GM19455 (cell line): Measurements from ENCODE around the gene MTMR3.
"Not testable (repeated sequence)": the region's sequence is repeated elsewhere in the genome, so short reads cannot be mapped to it uniquely, and the experiment has no call there.

Source experiments
- ATAC-seq: cut with Tn5 transposase; IDR thresholded peaks from one replicate; pipeline ENCODE4 v1.9.1; 2021; ENCODE audit not compliant: unreplicated experiment

Gene MTMR3

GRCh38 chr22:29883045-29883774 lies at the start of gene MTMR3:
TSS of gene MTMR3 (plus strand) at chr22:29883174. CDS start at chr22:29971060, 87,886 bp downstream.
- ATAC-seq: peak; percentile 75

DNA sequence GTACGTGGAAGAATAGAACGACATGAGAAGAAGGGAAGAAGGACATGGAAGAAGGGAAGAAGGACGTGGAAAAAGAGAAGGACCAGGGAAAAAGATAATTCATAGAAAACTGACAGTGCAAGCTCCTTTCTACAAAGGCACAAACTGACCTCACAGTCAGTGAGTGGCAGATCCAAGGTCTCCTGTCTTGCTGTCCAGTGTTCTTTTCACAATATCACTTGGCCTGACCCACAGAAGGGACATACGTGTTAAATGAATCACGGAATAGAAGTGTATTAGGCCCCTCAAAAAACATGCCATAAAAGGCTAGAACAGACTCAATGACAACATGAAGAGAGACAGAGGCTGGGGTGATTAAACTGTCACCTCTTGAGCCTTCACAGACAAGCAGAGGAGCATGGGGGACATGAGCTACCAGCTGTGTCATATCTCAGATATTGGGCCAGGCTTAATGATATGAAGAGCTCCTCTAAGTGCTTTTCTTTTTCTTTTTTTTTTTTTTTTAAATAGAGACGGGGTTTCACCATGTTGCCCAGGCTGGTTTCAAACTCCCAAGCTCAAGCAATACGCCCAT lies 49.5 kb upstream of the MTMR3 start:
- no peak for ATAC-seq

DNA sequence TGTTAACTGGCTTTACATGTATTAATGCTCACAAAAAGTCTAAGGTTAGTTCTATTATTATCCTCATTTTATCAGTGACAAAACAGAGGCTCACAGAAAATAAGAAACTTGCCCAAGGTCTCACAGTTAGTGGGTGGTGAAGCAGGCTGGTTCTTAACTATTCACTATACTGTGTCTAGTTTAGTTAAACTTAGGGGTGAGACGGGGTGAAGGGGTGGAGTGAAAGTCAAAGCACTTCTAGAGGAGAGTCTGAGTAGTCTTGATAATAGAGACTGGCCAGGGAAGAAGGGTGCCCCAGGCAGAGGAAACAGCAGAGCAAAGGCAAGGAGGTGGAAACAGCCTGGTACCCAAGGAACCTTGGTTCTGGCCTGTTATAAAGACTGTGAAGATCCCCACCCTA lies 48.9 kb upstream of the MTMR3 start:
- no peak for ATAC-seq

GRCh38 chr22:29836791-29837370 lies 46.1 kb upstream of the MTMR3 start:
- not testable (repeated sequence) for ATAC-seq

GRCh38 chr22:29837741-29838598 lies 45.0 kb upstream of the MTMR3 start, which contains the start of gene ASCC2:
TSS of gene ASCC2 (minus strand) at chr22:29838274. CDS start at chr22:29832325, 5,949 bp downstream.
- ATAC-seq: peak; percentile 93

GRCh38 chr22:29838599-29838956 lies 44.4 kb upstream of the MTMR3 start:
- peak; percentile 14 for ATAC-seq

DNA sequence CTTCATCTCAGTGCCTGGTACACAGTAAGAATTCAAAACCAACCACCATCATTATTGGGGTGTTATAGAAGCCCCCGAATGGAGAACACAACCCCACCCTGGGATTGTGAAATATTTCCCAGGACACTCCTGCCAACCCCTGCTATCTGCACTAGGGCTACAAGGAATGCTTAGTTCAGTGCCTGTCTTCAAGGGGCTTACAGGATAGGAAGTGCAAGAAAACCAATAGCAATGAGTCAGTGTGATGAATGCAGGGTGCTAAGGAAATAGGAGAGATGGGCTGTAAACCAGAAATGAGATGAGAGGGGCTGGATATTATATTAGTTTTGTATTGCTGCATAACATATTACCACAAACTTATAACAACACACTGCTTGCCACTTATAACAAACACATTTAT lies 43.9 kb upstream of the MTMR3 start:
- ATAC-seq: no peak

DNA sequence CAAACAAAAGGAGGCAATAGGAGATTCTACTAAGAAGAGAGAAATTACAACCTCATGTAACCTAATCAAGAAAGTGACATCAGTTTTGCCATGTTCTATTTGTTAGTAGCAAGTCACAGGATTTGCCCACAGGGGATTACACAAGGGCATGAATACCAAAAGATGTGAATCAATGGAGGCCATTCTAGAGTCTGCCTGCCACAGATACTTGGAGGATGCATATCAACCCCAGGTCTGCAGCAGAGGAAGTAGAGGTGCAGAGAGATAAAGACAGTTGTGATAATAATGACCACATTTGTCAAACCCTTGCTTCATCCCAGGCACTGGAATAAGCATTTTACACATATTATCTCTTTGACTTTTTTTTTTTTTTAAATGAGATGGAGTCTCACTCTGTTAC lies 42.5 kb upstream of the MTMR3 start:
- ATAC-seq: no peak

- no peak for ATAC-seq
These were observed 40.8 kb upstream of the MTMR3 start for GRCh38 chr22:29842172-29842571.

DNA sequence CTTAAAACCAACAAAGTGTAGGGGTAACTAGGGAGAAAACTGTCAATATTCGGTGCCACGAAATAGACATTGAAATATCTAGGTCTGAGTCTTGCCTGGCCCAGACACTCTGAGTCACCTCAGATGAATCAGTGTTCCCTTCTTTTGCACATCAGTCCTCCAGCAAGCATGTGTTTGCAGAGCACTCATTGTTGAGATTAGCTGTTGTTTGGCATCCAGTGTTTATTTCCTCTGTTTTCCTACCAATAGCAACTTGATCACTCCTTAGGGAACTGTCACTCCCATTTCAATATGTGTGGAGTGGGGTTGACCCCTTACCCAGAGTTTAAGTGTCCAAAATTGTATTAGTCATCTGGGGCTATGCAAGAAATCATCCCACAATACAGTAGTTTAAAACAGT lies 40.2 kb upstream of the MTMR3 start:
- no peak for ATAC-seq

DNA sequence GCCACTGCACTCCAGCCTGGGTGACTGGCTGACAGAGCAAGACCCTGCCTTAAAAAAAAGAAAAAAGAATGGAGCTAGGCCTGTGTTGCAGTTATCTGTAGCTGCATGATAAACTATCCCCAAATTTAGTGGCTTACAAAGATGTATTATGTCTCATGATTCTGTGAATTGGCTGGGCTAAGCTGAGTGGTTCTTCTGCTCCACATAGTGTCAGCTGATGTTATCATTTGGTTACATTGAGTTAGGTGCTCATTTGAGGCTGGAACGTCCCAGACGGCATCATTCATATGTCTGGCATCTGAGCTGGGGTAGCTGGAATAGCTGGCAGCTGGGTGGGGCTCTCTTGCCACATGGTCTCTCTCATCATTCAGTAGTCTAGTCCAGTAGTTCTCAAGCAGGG lies 36.7 kb upstream of the MTMR3 start:
- ATAC-seq: no peak

DNA sequence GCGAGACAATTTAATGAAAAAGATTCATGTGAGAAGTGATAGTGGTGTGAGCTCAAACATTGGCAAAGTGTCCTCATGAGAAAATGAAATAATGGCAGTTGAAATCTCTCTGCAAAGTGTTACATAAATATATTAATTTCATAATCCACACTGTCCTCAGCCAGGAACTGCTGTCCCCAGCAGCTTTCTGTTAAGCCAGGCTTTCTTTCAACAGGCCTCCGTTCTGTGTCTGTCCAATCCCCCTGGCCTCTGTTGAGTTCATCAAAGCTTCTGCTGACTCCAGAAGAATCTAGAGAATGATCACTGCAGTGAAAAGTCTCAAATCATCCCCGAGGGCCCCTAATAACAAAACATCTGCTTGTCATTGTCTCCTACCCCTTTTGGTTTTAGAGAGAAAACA lies 34.9 kb upstream of the MTMR3 start:
- ATAC-seq: no peak

DNA sequence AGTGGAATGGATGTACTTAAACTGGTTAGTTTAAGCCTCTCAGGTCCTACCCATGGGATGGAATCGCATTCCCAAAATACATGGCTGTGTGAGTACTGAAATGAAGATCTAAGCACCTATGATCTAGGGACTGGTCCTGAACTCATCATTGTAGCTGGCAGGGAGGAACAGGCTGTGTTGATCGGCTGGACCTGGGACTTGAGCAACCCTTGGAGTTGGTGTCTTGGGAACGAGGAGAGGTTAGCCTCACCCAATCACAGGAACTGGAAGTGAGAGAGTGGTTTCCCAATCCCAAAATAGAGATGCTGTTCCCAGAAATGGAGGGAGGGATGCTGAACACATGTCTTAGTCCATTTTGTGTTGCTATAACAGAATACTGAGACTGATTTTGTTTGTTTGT lies 28.5 kb upstream of the MTMR3 start:
- ATAC-seq: no peak

DNA sequence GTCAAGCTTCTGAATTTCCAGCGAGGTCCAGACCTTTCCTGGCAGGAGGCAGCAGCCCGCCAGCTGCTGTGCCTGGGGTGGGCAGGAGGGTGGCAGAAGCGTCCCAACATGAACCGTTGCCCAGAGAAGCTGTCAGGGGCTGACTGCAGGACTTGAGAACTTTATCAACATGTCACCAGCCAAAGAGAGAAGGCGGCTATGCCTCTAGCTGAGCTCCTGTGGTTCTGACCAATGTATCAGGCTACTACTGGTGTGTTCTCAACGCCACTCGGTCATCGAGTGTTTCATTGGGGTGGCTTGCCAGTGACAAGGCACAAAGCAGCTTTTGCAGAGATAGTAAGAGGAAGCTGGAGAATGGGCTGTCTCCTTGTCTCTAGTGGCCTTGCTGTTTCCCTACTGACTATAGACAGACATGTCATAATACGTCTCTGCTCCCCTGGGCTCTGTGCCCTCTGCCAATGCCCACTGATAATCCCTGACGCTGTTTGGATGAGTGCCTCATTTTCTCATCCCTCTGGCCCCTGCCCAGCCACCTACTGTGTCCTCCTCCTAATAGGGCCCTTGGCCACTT lies 27.3 kb upstream of the MTMR3 start:
- ATAC-seq: no peak

- no peak for ATAC-seq
These were observed 26.5 kb upstream of the MTMR3 start for GRCh38 chr22:29856496-29856895.

DNA sequence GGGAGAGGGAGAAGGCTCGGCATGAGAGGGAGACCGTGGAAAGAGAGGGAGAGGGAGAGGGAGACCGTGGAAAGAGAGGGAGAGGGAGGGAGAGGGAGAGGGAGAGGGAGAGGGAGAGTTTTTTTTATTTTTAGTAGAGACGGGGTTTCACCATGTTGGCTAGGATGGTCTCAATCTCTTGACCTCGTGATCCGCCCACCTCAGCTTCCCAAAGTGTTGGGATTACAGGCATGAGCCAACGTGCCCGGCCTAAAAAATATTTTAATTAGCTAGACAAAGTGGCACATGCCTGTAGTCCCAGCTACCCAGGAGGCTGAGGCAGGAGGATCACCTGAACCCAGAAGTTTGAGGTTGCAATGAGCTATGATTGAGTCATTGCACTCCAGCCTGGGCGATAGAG lies 23.9 kb upstream of the MTMR3 start:
- ATAC-seq: not testable (repeated sequence)

- no peak for ATAC-seq
These were observed 22.8 kb upstream of the MTMR3 start for GRCh38 chr22:29860006-29860766.

DNA sequence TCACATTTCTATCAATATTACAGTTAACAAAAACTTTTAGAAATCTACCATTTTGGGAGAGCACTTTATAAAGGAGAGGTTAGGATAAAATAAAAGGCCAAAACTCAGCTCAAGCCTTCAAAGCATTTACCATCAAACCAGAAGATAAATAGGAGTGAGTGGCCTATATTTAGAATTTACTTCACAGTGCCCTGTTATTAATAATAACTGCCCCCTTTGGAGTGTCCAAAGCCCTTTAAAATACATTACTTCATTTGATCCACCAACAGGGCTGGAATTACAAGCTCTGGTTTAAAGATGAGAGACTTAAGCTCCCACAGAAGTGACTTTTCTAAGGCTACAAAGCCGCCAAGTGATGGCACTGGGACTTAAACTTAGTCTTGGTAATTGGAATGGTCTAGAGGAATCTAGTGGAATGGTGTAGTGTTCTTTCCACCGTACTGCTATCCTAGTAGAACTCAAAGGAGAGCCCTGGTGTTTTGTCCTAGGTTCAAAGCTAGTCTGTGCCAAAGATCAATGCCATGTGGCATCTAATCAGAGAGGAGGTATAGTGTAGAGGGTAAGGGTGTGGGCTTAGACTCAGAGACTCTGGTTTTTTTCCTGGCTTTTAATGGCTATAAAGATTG lies 21.2 kb upstream of the MTMR3 start:
- ATAC-seq: no peak

- ATAC-seq: not testable (repeated sequence)
These were observed 17.4 kb upstream of the MTMR3 start for GRCh38 chr22:29865572-29865971.

- ATAC-seq: no peak
These were observed 15.7 kb upstream of the MTMR3 start for GRCh38 chr22:29867260-29867659.
